MCF 10A (cell line): ENCODE data around the gene GFOD1. TPM values are rescaled to one million over a fixed set of nuclear protein-coding genes. Genes with fewer than 3 reads are reported as not detected.

Source experiments
- BruUV-seq: library from RNA; stranded (reverse); fragments of 400-500 nt; replicated peaks from 2 replicates; lab custom pipeline; 2021; lab: Mats Ljungman, UMichigan
- CTCF ChIA-PET: fragments of 300-600 bp; sonication (Branson Sonifier 250); formaldehyde crosslinking; extraction: SDS; loops from one replicate; lab custom pipeline; 2021; ENCODE audit warnings: antibody characterized with exemption, inconsistent platforms; lab: Yijun Ruan, JAX
- POLR2A ChIA-PET: fragments of 300-600, 350-650 bp; sonication (Branson Sonifier 250); formaldehyde crosslinking; extraction: SDS; loops from one replicate; lab custom pipeline; 2020; ENCODE audit warnings: antibody characterized with exemption, inconsistent platforms; lab: Yijun Ruan, JAX
- DNase-seq: peaks from one replicate; pipeline ENCODE4 v3.0.0-alpha.2; 2018; ENCODE audit not compliant: unreplicated experiment
- H3K27ac Mint-ChIP-seq: one replicate; pipeline ENCODE4 v1.8.0; 2022; ENCODE audit warnings: mild to moderate bottlenecking, low read depth, mixed read lengths; ENCODE audit not compliant: unreplicated experiment
- H3K27me3 Mint-ChIP-seq: one replicate; pipeline ENCODE4 v1.8.0; 2022; ENCODE audit warnings: mixed read lengths; ENCODE audit not compliant: insufficient read depth, unreplicated experiment
- H3K36me3 Mint-ChIP-seq: one replicate; pipeline ENCODE4 v1.8.0; 2022; ENCODE audit warnings: mild to moderate bottlenecking, moderate library complexity, mixed read lengths; ENCODE audit not compliant: insufficient read depth, unreplicated experiment
- H3K4me1 Mint-ChIP-seq: one replicate; pipeline ENCODE4 v1.8.0; 2022; ENCODE audit warnings: mixed read lengths; ENCODE audit not compliant: insufficient read depth, unreplicated experiment
- H3K4me3 Mint-ChIP-seq: one replicate; pipeline ENCODE4 v1.8.0; 2022; ENCODE audit warnings: mild to moderate bottlenecking, moderate library complexity, mixed read lengths; ENCODE audit not compliant: unreplicated experiment
- H3K9me3 Mint-ChIP-seq: one replicate; pipeline ENCODE4 v1.8.0; 2022; ENCODE audit warnings: mixed read lengths; ENCODE audit not compliant: unreplicated experiment
- intact Hi-C: fragments of 100-400 bp; cut with micrococcal nuclease; formaldehyde crosslinking; loops from 2 replicates; pipeline ENCODE4 v1.14.1; 2022
- total RNA-seq: library from RNA; stranded (reverse); gene quantifications from 2 replicates; pipeline ENCODE4 v1.2.3, GENCODE V29; 2022
- TF ChIP-seq, protein P1 (sequence below): fragments of 200-600 bp; IDR thresholded peaks from one replicate; pipeline ENCODE4 v1.8.0; 2022; ENCODE audit warnings: antibody characterized with exemption, mild to moderate bottlenecking; ENCODE audit not compliant: unreplicated experiment

Gene GFOD1
- total RNA-seq, 1 experiment from 2014 or later: 9.5 TPM

DNA sequence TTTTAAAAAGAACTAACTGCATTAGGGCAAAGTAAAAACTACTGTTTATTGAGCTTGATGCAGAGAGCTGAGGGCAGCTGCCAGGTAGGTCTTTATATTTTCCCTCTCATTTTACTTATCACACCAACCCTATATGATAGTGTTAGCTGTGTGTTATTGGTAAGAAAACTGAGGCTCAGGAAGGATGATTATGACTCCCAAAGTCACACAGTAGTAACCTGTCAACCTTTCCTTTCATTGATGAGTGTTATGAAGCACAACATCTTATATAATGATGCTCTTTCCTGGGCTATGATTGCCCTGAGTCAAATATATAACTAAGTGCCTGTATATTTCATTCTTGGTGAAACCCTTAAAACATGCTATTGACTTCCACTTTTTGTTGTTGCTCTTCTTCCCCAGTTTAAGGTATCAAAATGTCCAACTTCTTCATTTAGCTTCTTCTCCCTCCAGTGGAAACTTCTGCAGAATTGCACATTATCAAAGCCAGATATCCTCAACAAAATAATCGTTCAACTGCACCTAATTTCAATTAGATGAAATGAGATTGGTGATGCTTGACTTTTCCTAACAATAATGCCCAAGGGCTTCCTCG is 8.1 kb downstream of the GFOD1 start:
- TF ChIP-seq, protein P1, sequence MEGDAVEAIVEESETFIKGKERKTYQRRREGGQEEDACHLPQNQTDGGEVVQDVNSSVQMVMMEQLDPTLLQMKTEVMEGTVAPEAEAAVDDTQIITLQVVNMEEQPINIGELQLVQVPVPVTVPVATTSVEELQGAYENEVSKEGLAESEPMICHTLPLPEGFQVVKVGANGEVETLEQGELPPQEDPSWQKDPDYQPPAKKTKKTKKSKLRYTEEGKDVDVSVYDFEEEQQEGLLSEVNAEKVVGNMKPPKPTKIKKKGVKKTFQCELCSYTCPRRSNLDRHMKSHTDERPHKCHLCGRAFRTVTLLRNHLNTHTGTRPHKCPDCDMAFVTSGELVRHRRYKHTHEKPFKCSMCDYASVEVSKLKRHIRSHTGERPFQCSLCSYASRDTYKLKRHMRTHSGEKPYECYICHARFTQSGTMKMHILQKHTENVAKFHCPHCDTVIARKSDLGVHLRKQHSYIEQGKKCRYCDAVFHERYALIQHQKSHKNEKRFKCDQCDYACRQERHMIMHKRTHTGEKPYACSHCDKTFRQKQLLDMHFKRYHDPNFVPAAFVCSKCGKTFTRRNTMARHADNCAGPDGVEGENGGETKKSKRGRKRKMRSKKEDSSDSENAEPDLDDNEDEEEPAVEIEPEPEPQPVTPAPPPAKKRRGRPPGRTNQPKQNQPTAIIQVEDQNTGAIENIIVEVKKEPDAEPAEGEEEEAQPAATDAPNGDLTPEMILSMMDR: no peak

GRCh38 chr6:13478525-13478966 is 8.9 kb downstream of the GFOD1 start:
- Mint-ChIP-seq H3K27ac (no peak overlapping the region), H3K9me3 (no peaks in the 10 kb centered on the region), H3K4me1 (peaks cover 32% of the 10 kb centered on the region), H3K4me3 (no peak overlapping the region), H3K36me3 (no peaks in the 10 kb centered on the region), H3K27me3 (no peaks in the 10 kb centered on the region)
- intact Hi-C loops: no loop called here
- ChIA-PET CTCF (interaction anchor here (0.5 to 1.1 kb wide), 3 partner anchors 24 to 588 kb away, joined by 4 read pairs; no protein-coding TSS in a partner anchor), POLR2A (interaction anchor here (2.3 to 6.4 kb wide), 4 partner anchors 24 to 96 kb away, joined by 6 to 46 read pairs (median 15); partner anchors contain the start of gene SIRT5)
- TF ChIP-seq, protein P1: no peak
- no TSS peak for BruUV-seq
- DNase-seq: no peak

More for the DNA sequence above, 8.1 kb downstream of the GFOD1 start:
- intact Hi-C loops: no loop called here
- Mint-ChIP-seq H3K27ac (peak overlapping the region; percentile 71), H3K36me3 (no peaks in the 10 kb centered on the region), H3K4me1 (peaks cover 40% of the 10 kb centered on the region), H3K9me3 (no peaks in the 10 kb centered on the region), H3K27me3 (no peaks in the 10 kb centered on the region), H3K4me3 (no peak overlapping the region)
- BruUV-seq: no TSS peak
- POLR2A ChIA-PET: interaction anchor here (0.8 to 6.4 kb wide), 12 partner anchors 13 to 151 kb away, joined by 3 to 46 read pairs (median 9); partner anchors contain the start of genes NOL7, SIRT5 and TBC1D7
- CTCF ChIA-PET: interaction anchor here (0.5 to 1.1 kb wide), 3 partner anchors 25 to 587 kb away, joined by 4 read pairs; no protein-coding TSS in a partner anchor
- DNase-seq: no peak

DNA sequence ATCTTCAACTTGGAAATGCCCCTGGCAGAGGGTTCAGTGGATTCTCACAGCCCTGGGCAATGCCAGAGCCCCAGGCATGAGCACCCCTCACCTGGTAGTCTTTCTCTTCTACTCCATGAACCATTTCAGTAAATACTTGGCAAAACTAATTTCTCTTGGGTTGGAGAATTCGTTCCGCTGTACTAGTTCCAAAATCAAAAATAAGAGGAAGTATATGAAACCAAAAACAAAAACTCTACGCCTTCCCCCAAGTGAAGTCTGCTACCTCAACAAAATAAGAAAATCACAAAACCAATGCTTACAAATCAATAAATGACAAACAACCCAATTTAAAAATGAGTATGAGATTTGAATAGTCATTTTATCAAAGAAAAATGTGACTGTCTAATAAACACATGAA is 12.6 kb downstream of the GFOD1 start:
- Mint-ChIP-seq H3K9me3 (no peaks in the 10 kb centered on the region), H3K27me3 (no peaks in the 10 kb centered on the region), H3K27ac (no peak overlapping the region), H3K4me3 (no peak overlapping the region), H3K4me1 (peaks cover 14% of the 10 kb centered on the region), H3K36me3 (no peaks in the 10 kb centered on the region)
- TF ChIP-seq, protein P1: no peak
- CTCF ChIA-PET: interaction anchor here (1.0 to 1.1 kb wide), 2 partner anchors 34 to 143 kb away, joined by 3 read pairs; no protein-coding TSS in a partner anchor
- no TSS peak for BruUV-seq
- DNase-seq: no peak
- intact Hi-C loops: no loop called here
- POLR2A ChIA-PET: interaction anchor here (0.9 to 3.2 kb wide), 4 partner anchors 11 to 100 kb away, joined by 5 to 21 read pairs (median 6); partner anchors contain the start of gene SIRT5

DNA sequence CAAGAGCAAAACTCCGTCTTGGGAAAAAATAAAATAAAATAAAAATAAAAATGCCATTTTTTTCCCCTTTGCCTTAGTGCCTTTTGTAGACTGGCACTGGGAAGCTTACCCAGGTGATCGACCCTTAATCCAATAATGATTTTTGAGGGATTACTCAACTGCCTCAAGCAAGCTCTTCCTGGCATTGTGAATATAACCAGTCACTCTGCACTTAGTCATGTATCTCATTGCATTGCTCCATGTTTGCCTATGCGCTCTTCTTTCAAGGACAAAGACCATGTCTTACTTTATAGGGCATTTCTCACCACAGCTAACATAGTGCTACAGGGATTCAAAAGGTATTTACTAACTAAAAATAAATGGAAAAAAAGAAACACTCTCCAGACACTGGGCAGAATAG is 13.0 kb downstream of the GFOD1 start:
- DNase-seq: peak; percentile 76

More for the DNA sequence above, 13.0 kb downstream of the GFOD1 start:
- Mint-ChIP-seq H3K9me3 (no peaks in the 10 kb centered on the region), H3K27me3 (no peaks in the 10 kb centered on the region), H3K36me3 (no peaks in the 10 kb centered on the region), H3K4me3 (no peak overlapping the region), H3K27ac (no peak overlapping the region), H3K4me1 (peaks cover 10% of the 10 kb centered on the region)
- intact Hi-C loops: no loop called here
- ChIA-PET POLR2A (interaction anchor here (0.9 to 3.2 kb wide), 5 partner anchors 11 to 100 kb away, joined by 5 to 21 read pairs (median 7); partner anchors contain the start of gene SIRT5), CTCF (interaction anchor here (1.0 to 1.1 kb wide), 2 partner anchors 34 to 142 kb away, joined by 3 read pairs; no protein-coding TSS in a partner anchor)
- BruUV-seq: no TSS peak
- TF ChIP-seq, protein P1: no peak
